Caco-2 (cell line): ENCODE data around the gene TRAF4. TPM values are rescaled to one million over a fixed set of nuclear protein-coding genes. Genes with fewer than 3 reads are reported as not detected.
A peak's percentile ranks its signal among the peaks of the same experiment; 100 is the strongest.

ENCODE experiments used
- BruUV-seq: library from RNA; stranded (reverse); fragments of 400-500 nt; replicated peaks from 2 replicates; lab custom pipeline; 2021; lab: Mats Ljungman, UMichigan
- CTCF ChIA-PET: fragments of 300-600 bp; sonication (Branson Sonifier 250); formaldehyde crosslinking; loops from one replicate; lab custom pipeline; 2022; ENCODE audit warnings: antibody characterized with exemption; lab: Charles Lee
- POLR2A ChIA-PET: fragments of 300-600 bp; sonication (Branson Sonifier 250); formaldehyde crosslinking; loops from one replicate; lab custom pipeline; 2022; ENCODE audit warnings: antibody characterized with exemption; lab: Charles Lee
- DNase-seq, 2 experiments: peaks; one replicate each; pipeline versions ENCODE4 v3.0.0 to v3.0.0-alpha.2; 2020 to 2022
- H3K27me3 ChIP-seq: replicated peaks from 2 replicates; pipeline ENCODE4 v1.6.0; 2011; ENCODE audit warnings: low read length; ENCODE audit not compliant: control insufficient read depth, insufficient read depth
- H3K36me3 ChIP-seq: 2 replicates; pipeline ENCODE4 v1.5.1; 2011; ENCODE audit warnings: low read length; ENCODE audit not compliant: control insufficient read depth, insufficient read depth
- H3K4me1 ChIP-seq: fragments of 250-450 bp; sonication (Bioruptor Pico); 2 replicates; pipeline ENCODE4 v1.5.1; 2020; ENCODE audit warnings: mild to moderate bottlenecking
- H3K4me3 ChIP-seq: 2 replicates; pipeline ENCODE4 v1.5.1; 2011; ENCODE audit warnings: low read depth, mild to moderate bottlenecking, control low read depth, low read length
- H3K9me3 ChIP-seq: fragments of 250-450 bp; sonication (Bioruptor Pico); 2 replicates; pipeline ENCODE4 v1.5.1; 2020; ENCODE audit warnings: mild to moderate bottlenecking, moderate library complexity
- H3K27ac Mint-ChIP-seq: one replicate; pipeline ENCODE4 v1.8.0; 2022; ENCODE audit warnings: mixed read lengths; ENCODE audit not compliant: unreplicated experiment
- H3K27me3 Mint-ChIP-seq: one replicate; pipeline ENCODE4 v1.8.0; 2022; ENCODE audit warnings: mixed read lengths; ENCODE audit not compliant: insufficient read depth, unreplicated experiment
- H3K36me3 Mint-ChIP-seq: one replicate; pipeline ENCODE4 v1.8.0; 2022; ENCODE audit warnings: mild to moderate bottlenecking, mixed read lengths; ENCODE audit not compliant: insufficient read depth, unreplicated experiment
- H3K4me1 Mint-ChIP-seq: one replicate; pipeline ENCODE4 v1.8.0; 2022; ENCODE audit warnings: low read depth, mixed read lengths; ENCODE audit not compliant: unreplicated experiment
- H3K4me3 Mint-ChIP-seq: one replicate; pipeline ENCODE4 v1.8.0; 2022; ENCODE audit warnings: mild to moderate bottlenecking, moderate library complexity, mixed read lengths; ENCODE audit not compliant: unreplicated experiment
- H3K9me3 Mint-ChIP-seq: one replicate; pipeline ENCODE4 v1.8.0; 2022; ENCODE audit warnings: mixed read lengths; ENCODE audit not compliant: unreplicated experiment
- CTCF ChIP-seq, 2 experiments: fragments of 200-600 bp in 1 of 2; IDR thresholded peaks; 1 replicate in 1 of 2; 2 replicates in 1 of 2; pipeline versions ENCODE4 v1.5.1 to v1.8.0; 2011 to 2022; ENCODE audit warnings: antibody characterized with exemption in 1 of 2, control low read depth in 1 of 2, inconsistent platforms in 1 of 2, low read depth in 1 of 2, low read length in 1 of 2, mild to moderate bottlenecking in 1 of 2, moderate library complexity in 1 of 2; ENCODE audit not compliant: insufficient read depth in 1 of 2, severe bottlenecking in 1 of 2, unreplicated experiment in 1 of 2
- intact Hi-C: fragments of 100-400 bp; cut with micrococcal nuclease; formaldehyde crosslinking; loops from one replicate; pipeline ENCODE4 v1.10.0; 2022; ENCODE audit not compliant: unreplicated experiment
- total RNA-seq: library from RNA; stranded (reverse); gene quantifications from 2 replicates; pipeline ENCODE4 v1.2.3, GENCODE V29; 2022

Gene TRAF4
- total RNA-seq, 1 experiment from 2014 or later, result 140 TPM

GRCh38 chr17:28702752-28703150 is 41.1 kb upstream of the TRAF4 start:
- Histone ChIP-seq H3K4me3 (no peak overlapping the region), H3K4me1 (peaks cover 19% of the 10 kb centered on the region), H3K36me3 (peaks cover 20% of the 10 kb centered on the region), H3K27me3 (no peaks in the 10 kb centered on the region), H3K9me3 (no peaks in the 10 kb centered on the region)
- no peak overlapping the region for H3K4me3 Mint-ChIP-seq
- POLR2A ChIA-PET, result interaction anchor here (0.6 to 1.9 kb wide), 2 partner anchors 17 to 52 kb away, joined by 3 to 9 read pairs; partner anchors contain the start of gene RPL23A
- no peak for DNase-seq
- intact Hi-C loops, result no loop called here
- H3K9me3 Mint-ChIP-seq, result no peaks in the 10 kb centered on the region
- CTCF ChIA-PET, result no interaction called here
- no peaks in the 10 kb centered on the region for H3K27me3 Mint-ChIP-seq
- H3K36me3 Mint-ChIP-seq, result peaks cover 84% of the 10 kb centered on the region
- BruUV-seq, result no TSS peak
- peak overlapping the region; percentile 77 for H3K27ac Mint-ChIP-seq
- no peak for TF ChIP-seq CTCF (IDR thresholded peaks at IDR 0.05; ENCODE audit: insufficient read depth in 1 of 2, low read depth in 1 of 2, low read length in 1 of 2, severe bottlenecking in 1 of 2, unreplicated experiment in 1 of 2)
- peaks cover 14% of the 10 kb centered on the region for H3K4me1 Mint-ChIP-seq

- Histone ChIP-seq H3K4me3 (no peak overlapping the region), H3K9me3 (no peaks in the 10 kb centered on the region), H3K27me3 (no peaks in the 10 kb centered on the region), H3K36me3 (peaks cover 20% of the 10 kb centered on the region), H3K4me1 (peaks cover 12% of the 10 kb centered on the region)
- BruUV-seq, result no TSS peak
- Mint-ChIP-seq H3K9me3 (no peaks in the 10 kb centered on the region), H3K27me3 (no peaks in the 10 kb centered on the region), H3K4me1 (peaks cover 5% of the 10 kb centered on the region), H3K27ac (no peak overlapping the region), H3K4me3 (no peak overlapping the region), H3K36me3 (peaks cover 77% of the 10 kb centered on the region)
- intact Hi-C loops, result no loop called here
- ChIA-PET CTCF (interaction anchor here (0.6 kb wide), 1 partner anchor 9 kb away, joined by 5 read pairs; no protein-coding TSS in a partner anchor), POLR2A (no interaction called here)
- no peak for DNase-seq
- no peak for TF ChIP-seq CTCF (IDR thresholded peaks at IDR 0.05; ENCODE audit: insufficient read depth in 1 of 2, low read depth in 1 of 2, low read length in 1 of 2, severe bottlenecking in 1 of 2, unreplicated experiment in 1 of 2)
These were observed 40.1 kb upstream of the TRAF4 start for GRCh38 chr17:28703552-28704218.

- BruUV-seq, result no TSS peak
- Histone ChIP-seq H3K27me3 (no peaks in the 10 kb centered on the region), H3K9me3 (no peaks in the 10 kb centered on the region), H3K4me1 (peaks cover 6% of the 10 kb centered on the region), H3K36me3 (peaks cover 16% of the 10 kb centered on the region), H3K4me3 (no peak overlapping the region)
- Mint-ChIP-seq H3K27me3 (no peaks in the 10 kb centered on the region), H3K36me3 (peaks cover 71% of the 10 kb centered on the region), H3K9me3 (no peaks in the 10 kb centered on the region), H3K27ac (no peak overlapping the region), H3K4me1 (no peaks in the 10 kb centered on the region), H3K4me3 (no peak overlapping the region)
- DNase-seq, result no peak
- ChIA-PET CTCF (no interaction called here), POLR2A (no interaction called here)
- intact Hi-C loops, result no loop called here
- TF ChIP-seq CTCF (IDR thresholded peaks at IDR 0.05; ENCODE audit: insufficient read depth in 1 of 2, low read depth in 1 of 2, low read length in 1 of 2, severe bottlenecking in 1 of 2, unreplicated experiment in 1 of 2), result no peak
These were observed 39.5 kb upstream of the TRAF4 start for GRCh38 chr17:28704219-28704858.
